Mammary epithelial cell (primary cell): Measurements from ENCODE around the gene ALDH1L2.

Experiments
- EZH2 ChIP-seq: IDR thresholded peaks from 2 replicates; pipeline ENCODE4 v1.6.1; 2012; ENCODE audit warnings: low read length, inconsistent platforms, borderline replicate concordance
- TF ChIP-seq, protein P1 (sequence below), 2 donors: IDR thresholded peaks in 1 of 2; conservative IDR thresholded peaks in 1 of 2; 2 replicates each; pipeline ENCODE4 v1.5.1; 2011 to 2012; ENCODE audit warnings: inconsistent platforms in 2 of 2, low read length in 2 of 2, mild to moderate bottlenecking in 2 of 2, control low read depth in 1 of 2, low read depth in 1 of 2; ENCODE audit not compliant: insufficient read depth in 1 of 2; ENCODE audit errors: extremely low read depth in 1 of 2

DNA sequence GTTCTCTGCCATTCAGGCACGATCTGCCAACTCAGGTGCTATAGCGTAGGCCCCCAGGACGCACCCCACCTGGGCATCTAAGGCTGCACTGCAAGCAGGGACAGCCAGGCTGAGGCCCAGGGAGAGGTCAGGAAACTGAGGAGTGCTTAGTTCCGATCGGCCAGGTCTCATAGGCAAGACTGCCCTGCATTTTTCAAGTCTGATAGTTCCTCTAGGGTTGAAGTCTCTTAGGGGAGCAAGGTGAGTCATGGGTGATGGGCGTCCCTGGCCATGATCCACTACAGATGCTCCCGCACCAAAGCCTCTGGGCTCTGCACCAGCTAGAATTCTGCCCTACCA, 84.9 kb downstream of the ALDH1L2 start:
- TF ChIP-seq, protein P1, sequence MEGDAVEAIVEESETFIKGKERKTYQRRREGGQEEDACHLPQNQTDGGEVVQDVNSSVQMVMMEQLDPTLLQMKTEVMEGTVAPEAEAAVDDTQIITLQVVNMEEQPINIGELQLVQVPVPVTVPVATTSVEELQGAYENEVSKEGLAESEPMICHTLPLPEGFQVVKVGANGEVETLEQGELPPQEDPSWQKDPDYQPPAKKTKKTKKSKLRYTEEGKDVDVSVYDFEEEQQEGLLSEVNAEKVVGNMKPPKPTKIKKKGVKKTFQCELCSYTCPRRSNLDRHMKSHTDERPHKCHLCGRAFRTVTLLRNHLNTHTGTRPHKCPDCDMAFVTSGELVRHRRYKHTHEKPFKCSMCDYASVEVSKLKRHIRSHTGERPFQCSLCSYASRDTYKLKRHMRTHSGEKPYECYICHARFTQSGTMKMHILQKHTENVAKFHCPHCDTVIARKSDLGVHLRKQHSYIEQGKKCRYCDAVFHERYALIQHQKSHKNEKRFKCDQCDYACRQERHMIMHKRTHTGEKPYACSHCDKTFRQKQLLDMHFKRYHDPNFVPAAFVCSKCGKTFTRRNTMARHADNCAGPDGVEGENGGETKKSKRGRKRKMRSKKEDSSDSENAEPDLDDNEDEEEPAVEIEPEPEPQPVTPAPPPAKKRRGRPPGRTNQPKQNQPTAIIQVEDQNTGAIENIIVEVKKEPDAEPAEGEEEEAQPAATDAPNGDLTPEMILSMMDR (conservative IDR thresholded peaks at IDR 0.05 in 1 of 2, IDR thresholded peaks at IDR 0.05 in 1 of 2; ENCODE audit: extremely low read depth in 1 of 2, insufficient read depth in 1 of 2, low read depth in 1 of 2, low read length in 2 of 2) = no peak
- TF ChIP-seq EZH2 = no peak
